GM12892 (cell line): ENCODE data around the gene HAUS8. TPM values are rescaled to one million over a fixed set of nuclear protein-coding genes. Genes with fewer than 3 reads are reported as not detected.

ENCODE experiments used
- DNase-seq: peaks from one replicate; pipeline ENCODE4 v3.0.0; 2011; ENCODE audit not compliant: insufficient read length
- FAIRE-seq: peaks from 2 replicates; lab custom pipeline; 2011; peaks lifted over from hg19 to GRCh38; lab: Jason Lieb, UNC
- POLR2A ChIP-seq: IDR thresholded peaks from 2 replicates; pipeline ENCODE4 v1.6.1; 2011; ENCODE audit warnings: low read depth, low read length, control low read depth
- POLR2AphosphoS5 ChIP-seq: IDR thresholded peaks from 2 replicates; pipeline ENCODE4 v1.6.1; 2011; ENCODE audit warnings: low read depth, low read length, control low read depth
- TAF1 ChIP-seq: IDR thresholded peaks from 2 replicates; pipeline ENCODE4 v1.6.1; 2011; ENCODE audit warnings: low read depth, mild to moderate bottlenecking, control low read depth, low read length, borderline replicate concordance
- polyA plus RNA-seq: library from polyadenylated mRNA; unstranded; fragments of >200 nt; gene quantifications from one replicate; pipeline ENCODE4 v1.2.1, GENCODE V29; 2012; ENCODE audit warnings: missing spikeins, inconsistent platforms; ENCODE audit not compliant: missing spikeins

Gene HAUS8, protein sequence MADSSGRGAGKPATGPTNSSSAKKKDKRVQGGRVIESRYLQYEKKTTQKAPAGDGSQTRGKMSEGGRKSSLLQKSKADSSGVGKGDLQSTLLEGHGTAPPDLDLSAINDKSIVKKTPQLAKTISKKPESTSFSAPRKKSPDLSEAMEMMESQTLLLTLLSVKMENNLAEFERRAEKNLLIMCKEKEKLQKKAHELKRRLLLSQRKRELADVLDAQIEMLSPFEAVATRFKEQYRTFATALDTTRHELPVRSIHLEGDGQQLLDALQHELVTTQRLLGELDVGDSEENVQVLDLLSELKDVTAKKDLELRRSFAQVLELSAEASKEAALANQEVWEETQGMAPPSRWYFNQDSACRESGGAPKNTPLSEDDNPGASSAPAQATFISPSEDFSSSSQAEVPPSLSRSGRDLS
- polyA plus RNA-seq = 16.3 TPM

GRCh38 chr19:17075035-17075863, at the start of gene HAUS8, which contains the start of gene MYO9B:
Gene HAUS8 (minus strand): TSS chr19:17075452. CDS start chr19:17075422, 30 bp downstream.
Gene MYO9B (plus strand): TSS chr19:17075777. CDS start chr19:17101718, 25,941 bp downstream.
- peak; percentile 97 for FAIRE-seq
- DNase-seq = peak; percentile 88
- TF ChIP-seq TAF1 (peak; percentile 93), POLR2A (peak; percentile 76; the same call in 1 of the 2 replicates), POLR2AphosphoS5 (peak; percentile 61; the same call in 1 of the 2 replicates)

DNA sequence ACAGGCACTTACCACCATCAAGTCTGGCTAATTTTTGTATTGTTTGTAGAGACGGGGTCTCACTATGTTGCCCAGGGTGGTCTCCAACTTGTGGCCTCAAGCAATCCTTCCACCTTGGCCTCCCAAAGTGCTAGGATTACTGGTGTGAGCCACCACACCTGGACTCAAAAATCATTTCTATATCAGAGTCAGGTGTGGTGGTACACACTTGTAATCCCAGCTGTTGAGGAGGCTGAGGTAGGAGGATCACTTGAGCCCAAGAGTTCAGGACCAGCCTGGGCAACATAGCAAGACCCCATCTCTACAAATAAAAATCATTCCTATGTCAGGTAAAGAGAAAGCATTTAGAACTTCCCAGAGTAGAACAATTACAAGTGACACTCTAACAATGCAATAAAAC, 48.8 kb upstream of the HAUS8 start:
- FAIRE-seq (no peak), DNase-seq (no peak)
- TF ChIP-seq POLR2A (no peak), TAF1 (no peak), POLR2AphosphoS5 (no peak)

DNA sequence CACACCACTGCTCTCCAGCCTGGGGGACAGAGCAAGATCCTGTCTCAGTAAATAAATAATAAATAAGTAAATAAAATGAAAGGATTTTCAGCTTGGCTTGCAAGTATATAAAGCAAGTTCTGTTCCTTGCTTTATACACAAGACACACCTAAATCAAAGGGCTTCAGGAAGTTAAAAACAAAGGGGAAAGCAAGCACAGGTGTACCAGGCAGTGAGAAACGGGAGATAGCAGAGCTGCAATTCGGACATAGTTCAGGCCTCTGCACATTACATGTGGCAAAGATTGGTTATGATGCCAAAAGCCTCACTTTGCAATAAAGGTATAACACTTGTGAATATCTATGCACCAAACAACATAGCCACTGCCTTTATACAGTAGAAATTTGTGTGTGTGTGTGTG, 47.8 kb upstream of the HAUS8 start:
- no peak for DNase-seq
- no peak for FAIRE-seq
- no peak for TF ChIP-seq POLR2A
- no peak for TF ChIP-seq POLR2AphosphoS5
- no peak for TF ChIP-seq TAF1

DNA sequence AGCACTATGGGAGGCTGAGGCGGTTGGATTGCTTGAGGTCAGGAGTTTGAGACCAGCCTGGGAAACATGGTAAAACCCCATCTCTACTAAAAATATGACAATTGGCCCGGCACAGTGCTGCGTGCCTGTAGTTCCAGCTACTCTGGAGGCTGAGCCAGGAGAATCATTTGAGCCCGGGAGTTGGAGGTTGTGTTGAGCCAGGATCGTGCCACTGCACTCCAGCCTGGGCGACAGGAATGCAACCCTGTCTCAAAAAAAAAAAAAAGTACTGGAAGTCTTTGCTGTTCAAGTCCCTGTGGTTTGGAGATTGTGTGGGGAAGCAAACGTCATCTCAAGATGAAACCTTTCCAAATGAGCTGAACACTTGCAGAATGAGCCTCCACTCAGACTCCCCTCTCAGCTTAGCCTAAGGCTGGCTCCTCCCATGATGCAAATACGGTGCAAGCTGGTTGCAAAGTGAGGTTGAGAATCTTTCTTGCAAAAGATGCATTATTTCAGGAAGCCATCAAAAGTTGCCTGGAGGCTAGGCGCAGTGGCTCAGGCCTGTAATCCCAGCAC, 46.6 kb upstream of the HAUS8 start:
- FAIRE-seq (peak; percentile 44), DNase-seq (no peak)
- TF ChIP-seq POLR2AphosphoS5 (no peak), POLR2A (no peak), TAF1 (no peak)

- no peak for FAIRE-seq
- no peak for DNase-seq
- no peak for TF ChIP-seq POLR2A
- TF ChIP-seq TAF1 = no peak
- TF ChIP-seq POLR2AphosphoS5 = no peak
These were observed 43.7 kb upstream of the HAUS8 start for GRCh38 chr19:17118957-17119356.

- TF ChIP-seq POLR2AphosphoS5 (no peak), POLR2A (no peak), TAF1 (no peak)
- FAIRE-seq (no peak), DNase-seq (no peak)
These were observed 41.9 kb upstream of the HAUS8 start for GRCh38 chr19:17116996-17117702.

DNA sequence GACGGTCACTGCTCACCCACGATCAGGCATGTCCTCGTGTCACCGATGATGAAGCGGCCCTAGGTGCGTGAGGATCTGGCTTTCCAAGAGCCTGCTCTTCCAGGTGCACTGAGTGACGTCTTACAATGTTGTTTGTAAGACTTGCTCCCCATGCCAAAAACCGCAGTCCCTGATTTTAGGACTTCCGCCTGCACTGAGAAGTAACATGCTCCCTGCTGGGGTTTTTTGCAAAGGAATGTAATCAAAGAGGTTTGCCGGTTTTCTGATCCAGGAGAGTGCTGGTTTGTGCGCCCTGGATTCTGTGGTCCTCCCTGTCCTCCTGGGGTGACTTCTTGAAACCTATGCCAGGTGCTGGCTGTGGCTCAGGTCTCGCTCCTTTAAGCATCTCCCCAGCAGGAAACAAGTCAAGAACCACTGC, 39.2 kb upstream of the HAUS8 start:
- TF ChIP-seq POLR2A (no peak), TAF1 (no peak), POLR2AphosphoS5 (no peak)
- FAIRE-seq = no peak
- DNase-seq = no peak

- FAIRE-seq (no peak), DNase-seq (no peak)
- TF ChIP-seq POLR2AphosphoS5 = no peak
- no peak for TF ChIP-seq TAF1
- no peak for TF ChIP-seq POLR2A
These were observed 38.0 kb upstream of the HAUS8 start for GRCh38 chr19:17113127-17113785.

GRCh38 chr19:17112700-17113099, 37.4 kb upstream of the HAUS8 start:
- FAIRE-seq (no peak), DNase-seq (no peak)
- no peak for TF ChIP-seq POLR2AphosphoS5
- TF ChIP-seq POLR2A = no peak
- no peak for TF ChIP-seq TAF1

DNA sequence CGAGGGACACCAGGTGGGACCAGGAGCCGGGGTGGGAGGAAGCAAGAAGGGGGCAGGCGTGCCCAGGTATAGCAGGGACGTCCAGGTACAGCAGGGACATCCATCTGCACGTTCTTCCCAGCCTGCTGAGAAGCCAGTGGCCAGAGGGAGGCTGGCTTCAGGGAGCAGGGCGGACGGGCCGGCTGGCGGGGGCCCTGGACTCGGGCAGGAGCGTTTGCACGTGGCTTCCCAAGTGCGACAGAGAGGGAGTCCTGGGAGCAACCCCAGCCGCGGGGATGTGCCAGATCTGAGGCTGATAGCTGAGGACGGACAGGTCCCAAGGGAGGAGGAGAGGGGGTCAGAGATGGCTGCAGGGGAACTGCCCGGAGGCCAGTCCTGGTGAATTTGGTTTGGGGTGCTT, 37.0 kb upstream of the HAUS8 start:
- no peak for FAIRE-seq
- DNase-seq = no peak
- no peak for TF ChIP-seq POLR2AphosphoS5
- peak; percentile 27; the same call in 1 of the 2 replicates for TF ChIP-seq POLR2A
- TF ChIP-seq TAF1 = no peak
